ENCODE data around the gene AJM1.
"Not testable (repeated sequence)": the region's sequence is repeated elsewhere in the genome, so short reads cannot be mapped to it uniquely, and the experiment has no call there.

Gene AJM1

GRCh38 chr9:136880651-136881050 is 38.4 kb downstream of the AJM1 start:
- no peak for DNase-seq (ENCODE audit: low read depth)

- DNase-seq (ENCODE audit: low read depth): no peak
These were observed 39.4 kb downstream of the AJM1 start for GRCh38 chr9:136881691-136882108.

- peak; percentile 32 for DNase-seq (ENCODE audit: low read depth)
These were observed 40.0 kb downstream of the AJM1 start for GRCh38 chr9:136882109-136882946.

GRCh38 chr9:136882947-136883283 is 40.6 kb downstream of the AJM1 start:
- DNase-seq (ENCODE audit: low read depth): not testable (repeated sequence)

- not testable (repeated sequence) for DNase-seq (ENCODE audit: low read depth)
These were observed 41.4 kb downstream of the AJM1 start for GRCh38 chr9:136883670-136884069.

- DNase-seq (ENCODE audit: low read depth): peak; percentile 98
These were observed 43.8 kb downstream of the AJM1 start, which contains the start of gene TRAF2 for GRCh38 chr9:136885950-136886578. TRAF2 (plus strand) TSS chr9:136886516; CDS start chr9:136898741, 12,225 bp downstream.

- DNase-seq (ENCODE audit: low read depth): no peak
These were observed 44.6 kb downstream of the AJM1 start for GRCh38 chr9:136886610-136887597.

- no peak for DNase-seq (ENCODE audit: low read depth)
These were observed 46.2 kb downstream of the AJM1 start for GRCh38 chr9:136888454-136888853.

GRCh38 chr9:136889858-136890257 is 47.6 kb downstream of the AJM1 start:
- DNase-seq (ENCODE audit: low read depth): no peak

- no peak for DNase-seq (ENCODE audit: low read depth)
These were observed 48.4 kb downstream of the AJM1 start for GRCh38 chr9:136890661-136891060.

All from fibroblast of the conjunctiva (primary cell).